GM12878 (cell line): ENCODE data around the gene NAMPT. TPM values are rescaled to one million over a fixed set of nuclear protein-coding genes. Genes with fewer than 3 reads are reported as not detected.

ENCODE experiments used
- ATAC-seq: fragments of 200-7000 bp; cut with Tn5 transposase; 3 replicates; pipeline ENCODE4 v1.9.1; 2020; ENCODE audit warnings: mild to moderate bottlenecking, moderate library complexity
- BruUV-seq: library from RNA; stranded (reverse); fragments of 400-500 nt; replicated peaks from 2 replicates; lab custom pipeline; 2021; lab: Mats Ljungman, UMichigan
- CTCF ChIA-PET: fragments of 300-600 bp; sonication (Branson Sonifier 250); formaldehyde crosslinking; extraction: SDS; loops from one replicate; lab custom pipeline; 2021; ENCODE audit warnings: inconsistent platforms; lab: Yijun Ruan, JAX
- POLR2A ChIA-PET: fragments of 350-600 bp; formaldehyde crosslinking; extraction: SDS; loops from one replicate; lab custom pipeline; 2021; ENCODE audit warnings: inconsistent platforms; lab: Charles Lee
- RAD21 ChIA-PET: fragments of 300-600 bp; sonication (Branson Sonifier 250); formaldehyde crosslinking; loops from one replicate; lab custom pipeline; 2023; ENCODE audit warnings: antibody characterized with exemption; ENCODE audit not compliant: unreplicated experiment; lab: Charles Lee
- SMC1A ChIA-PET: fragments of 300-600 bp; sonication (Branson Sonifier 250); formaldehyde crosslinking; loops from one replicate; lab custom pipeline; 2023; ENCODE audit not compliant: unreplicated experiment, uncharacterized antibody; lab: Charles Lee
- DNase-seq: peaks from one replicate; pipeline ENCODE4 v3.0.0-alpha.2; 2011; ENCODE audit warnings: low read depth, low spot score
- FAIRE-seq: peaks from 3 replicates; lab custom pipeline; 2011; peaks lifted over from hg19 to GRCh38; lab: Jason Lieb, UNC
- H2AFZ ChIP-seq: 2 replicates; pipeline ENCODE4 v1.6.0; 2011; ENCODE audit warnings: low read depth, low read length, control low read depth; ENCODE audit not compliant: control insufficient read depth
- H3K27ac ChIP-seq: 2 replicates; pipeline ENCODE4 v1.5.1; 2011; ENCODE audit warnings: control low read depth; ENCODE audit not compliant: control insufficient read depth, insufficient read depth
- H3K27me3 ChIP-seq, 2 experiments: replicated peaks in 1 of 2; 2 replicates each; pipeline versions ENCODE4 v1.6.0 to v1.6.1; 2011; ENCODE audit warnings: low read length in 1 of 2; ENCODE audit not compliant: control insufficient read depth in 2 of 2, insufficient read depth in 2 of 2
- H3K36me3 ChIP-seq, 2 experiments: 2 replicates each; pipeline ENCODE4 v1.5.1; 2011; ENCODE audit warnings: low read length in 1 of 2; ENCODE audit not compliant: control insufficient read depth in 2 of 2, insufficient read depth in 2 of 2
- H3K4me1 ChIP-seq: 2 replicates; pipeline ENCODE4 v1.6.1; 2011; ENCODE audit warnings: mild to moderate bottlenecking, low read length, moderate library complexity, mixed read lengths; ENCODE audit not compliant: control insufficient read depth, insufficient read depth
- H3K4me2 ChIP-seq: 2 replicates; pipeline ENCODE4 v1.6.0; 2011; ENCODE audit warnings: control low read depth; ENCODE audit not compliant: control insufficient read depth, insufficient read depth
- H3K4me3 ChIP-seq: fragments of 200-600 bp; sonication (generic); 2 replicates; pipeline ENCODE4 v1.5.1; 2016
- H3K79me2 ChIP-seq: 2 replicates; pipeline ENCODE4 v1.6.0; 2011; ENCODE audit warnings: low read length; ENCODE audit not compliant: control insufficient read depth, insufficient read depth
- H3K9ac ChIP-seq: 2 replicates; pipeline ENCODE4 v1.8.0; 2011; ENCODE audit warnings: low read length, control low read depth, mixed read lengths; ENCODE audit not compliant: control insufficient read depth, insufficient read depth
- H3K9me3 ChIP-seq: replicated peaks from 3 replicates; pipeline ENCODE4 v1.5.1; 2011; ENCODE audit warnings: mild to moderate bottlenecking, low read length; ENCODE audit not compliant: control insufficient read depth, insufficient read depth
- H4K20me1 ChIP-seq: 2 replicates; pipeline ENCODE4 v1.6.0; 2011; ENCODE audit not compliant: control insufficient read depth, insufficient read depth
- ASH2L ChIP-seq: fragments of 300-600, 200-600 bp; sonication (generic); IDR thresholded peaks from 2 replicates; pipeline ENCODE4 v1.6.1; 2017; ENCODE audit warnings: low read depth, mild to moderate bottlenecking, borderline replicate concordance
- CHD2 ChIP-seq: IDR thresholded peaks from 2 replicates; pipeline ENCODE4 v1.6.1; 2011; ENCODE audit warnings: low read depth, low read length, improper control_type of control experiment, borderline replicate concordance
- CHD4 ChIP-seq: fragments of 200-600 bp; sonication (generic); IDR thresholded peaks from 2 replicates; pipeline ENCODE4 v1.6.1; 2016; ENCODE audit warnings: mild to moderate bottlenecking
- CTCF ChIP-seq, 3 experiments: IDR thresholded peaks in 2 of 3; conservative IDR thresholded peaks in 1 of 3; 2 replicates each; pipeline ENCODE4 v1.5.1; 2011; ENCODE audit warnings: low read depth in 3 of 3, low read length in 3 of 3, mild to moderate bottlenecking in 3 of 3, control low read depth in 2 of 3, moderate library complexity in 2 of 3, inconsistent platforms in 1 of 3, mixed read lengths in 1 of 3; ENCODE audit not compliant: control insufficient read depth in 2 of 3, insufficient read depth in 1 of 3; ENCODE audit errors: extremely low read depth in 1 of 3
- GATAD2B ChIP-seq: fragments of 450-650 bp; conservative IDR thresholded peaks from 2 replicates; pipeline ENCODE4 v1.6.1; 2017; ENCODE audit warnings: low read depth, mild to moderate bottlenecking, moderate library complexity
- HDAC6 ChIP-seq: fragments of 200-600 bp; sonication (generic); IDR thresholded peaks from one replicate; pipeline ENCODE4 v1.8.0; 2017; ENCODE audit warnings: antibody characterized with exemption; ENCODE audit not compliant: unreplicated experiment
- IKZF1 ChIP-seq: fragments of 450-650 bp; conservative IDR thresholded peaks from 2 replicates; pipeline ENCODE4 v1.6.1; 2017; ENCODE audit warnings: antibody characterized with exemption, mild to moderate bottlenecking
- KAT2A ChIP-seq: conservative IDR thresholded peaks from 2 replicates; pipeline ENCODE4 v1.6.1; 2011; ENCODE audit warnings: low read depth, low read length; ENCODE audit not compliant: control insufficient read depth
- NKRF ChIP-seq: fragments of 450-650 bp; conservative IDR thresholded peaks from 2 replicates; pipeline ENCODE4 v1.6.1; 2017; ENCODE audit warnings: mild to moderate bottlenecking, moderate library complexity
- PKNOX1 ChIP-seq: fragments of 450-650 bp; IDR thresholded peaks from 2 replicates; pipeline ENCODE4 v1.6.1; 2016; ENCODE audit warnings: mild to moderate bottlenecking
- RAD21 ChIP-seq: IDR thresholded peaks from 2 replicates; pipeline ENCODE4 v1.6.1; 2011; ENCODE audit warnings: mild to moderate bottlenecking, low read depth, low read length, moderate library complexity; ENCODE audit not compliant: insufficient read depth
- TAF1 ChIP-seq: IDR thresholded peaks from 2 replicates; pipeline ENCODE4 v1.6.1; 2011; ENCODE audit warnings: mild to moderate bottlenecking, low read depth, low read length, borderline replicate concordance
- USF1 ChIP-seq: IDR thresholded peaks from 2 replicates; pipeline ENCODE4 v1.6.1; 2011; ENCODE audit warnings: borderline replicate concordance, low read depth, mild to moderate bottlenecking, moderate library complexity, mixed read lengths, low read length; ENCODE audit not compliant: insufficient read depth; ENCODE audit errors: extremely low read length
- USF2 ChIP-seq: IDR thresholded peaks from 2 replicates; pipeline ENCODE4 v1.6.1; 2011; ENCODE audit warnings: low read depth, low read length, improper control_type of control experiment, borderline replicate concordance
- ZNF384 ChIP-seq: IDR thresholded peaks from 2 replicates; pipeline ENCODE4 v1.6.1; 2012; ENCODE audit warnings: low read depth, mild to moderate bottlenecking, low read length, improper control_type of control experiment, borderline replicate concordance
- ZSCAN29 ChIP-seq: fragments of 450-650 bp; IDR thresholded peaks from 2 replicates; pipeline ENCODE4 v1.6.1; 2017; ENCODE audit warnings: mild to moderate bottlenecking, moderate library complexity
- WGBS: methylation state at CpG from one replicate; pipeline ENCODE4 v1.1.6; 2016; ENCODE audit warnings: low lambda C conversion rate; ENCODE audit not compliant: insufficient replicate concordance, insufficient coverage; ENCODE audit errors: missing lambda C conversion rate; 5-methylcytosine and 5-hydroxymethylcytosine counted together
- in situ Hi-C: fragments of 300-500 bp; cut with MboI; formaldehyde crosslinking; loops from 9 replicates; pipeline ENCODE4 v1.14.3; 2018; ENCODE audit warnings: mixed read lengths
- intact Hi-C: fragments of 100-400 bp; cut with micrococcal nuclease; formaldehyde crosslinking; loops from one replicate; pipeline ENCODE4 v1.14.2; 2022; ENCODE audit not compliant: unreplicated experiment
- polyA plus RNA-seq, 11 experiments: library from polyadenylated mRNA; depleted of rRNA in 4 of 11; unstranded in 6 of 11; stranded (reverse) in 5 of 11; fragments of >200 nt; fragmentation: Nextera tagmentation in 4 of 11; fragmentation: Illumina TruSeq in 1 of 11; extraction: Ambion mirVana in 4 of 11; extraction: Trizol in 1 of 11; gene quantifications; 1 replicate in 1 of 11; 2 replicates in 10 of 11; pipeline versions ENCODE4 v1.2.1 to v1.2.3, GENCODE V29; 2011 to 2016; ENCODE audit warnings: inconsistent platforms in 2 of 11, missing spikeins in 2 of 11, low read depth in 1 of 11
- total RNA-seq, 4 experiments: library from RNA; depleted of rRNA in 3 of 4; stranded (reverse); fragments of >200 nt in 3 of 4; fragmentation: Illumina TruSeq in 1 of 4; extraction: Trizol in 1 of 4; gene quantifications; 2 replicates each; pipeline versions ENCODE4 v1.2.1 to v1.2.3, GENCODE V29; 2013 to 2021

NAMPT gene
- total and polyA plus RNA-seq, 10 of the 15 experiments (the other 5 are each of a cell fraction or from before 2014, with no cell fraction given) = 28.3 to 173 (median 75.0) TPM

- no peak overlapping the region for H3K4me2 ChIP-seq
- WGBS = 83% methylated on average over 2 of the region's 2 CpGs
- CTCF ChIA-PET = interaction anchor here (0.6 to 1.1 kb wide), 3 partner anchors 18 to 240 kb away, joined by 3 to 5 read pairs (median 3); no protein-coding TSS in a partner anchor
- no peaks in the 10 kb centered on the region for H3K27me3 ChIP-seq
- intact Hi-C loops = no loop called here
- no peaks in the 10 kb centered on the region for H3K36me3 ChIP-seq
- no TSS peak for BruUV-seq
- no peaks in the 10 kb centered on the region for H3K79me2 ChIP-seq
- in situ Hi-C loops = no loop called here
- no peak overlapping the region for H3K4me3 ChIP-seq
- no peak overlapping the region for H3K27ac ChIP-seq
- DNase-seq (no peak), FAIRE-seq (no peak), ATAC-seq (no peak)
- no peaks in the 10 kb centered on the region for H4K20me1 ChIP-seq
- RAD21 ChIA-PET = no interaction called here
- POLR2A ChIA-PET = interaction anchor here (0.6 kb wide), 1 partner anchor 262 kb away, joined by 4 read pairs; no protein-coding TSS in a partner anchor
- no peak overlapping the region for H2AFZ ChIP-seq
- SMC1A ChIA-PET = interaction anchor here (0.7 to 1.3 kb wide), 2 partner anchors 9 to 27 kb away, joined by 3 to 4 read pairs; no protein-coding TSS in a partner anchor
- TF ChIP-seq TAF1 (no peak), ZNF384 (no peak), CTCF (IDR thresholded peaks at IDR 0.05 in 2 of 3, conservative IDR thresholded peaks at IDR 0.05 in 1 of 3; ENCODE audit: control insufficient read depth in 2 of 3, extremely low read depth in 1 of 3, insufficient read depth in 1 of 3, low read depth in 3 of 3, low read length in 3 of 3) (no peak), HDAC6 (no peak), GATAD2B (no peak), USF1 (no peak), KAT2A (no peak), ASH2L (no peak), USF2 (no peak), ZSCAN29 (no peak), PKNOX1 (no peak), CHD4 (no peak), NKRF (no peak), IKZF1 (no peak), CHD2 (no peak), RAD21 (no peak)
- H3K9me3 ChIP-seq = no peaks in the 10 kb centered on the region
- no peaks in the 10 kb centered on the region for H3K4me1 ChIP-seq
- H3K9ac ChIP-seq = no peak overlapping the region
These were observed 62.2 kb downstream of the NAMPT start for GRCh38 chr7:106222545-106222944.
